ENCODE measurements around the gene PARP4.
"Not testable (repeated sequence)": the region's sequence is repeated elsewhere in the genome, so short reads cannot be mapped to it uniquely, and the experiment has no call there.

PARP4 gene

DNA sequence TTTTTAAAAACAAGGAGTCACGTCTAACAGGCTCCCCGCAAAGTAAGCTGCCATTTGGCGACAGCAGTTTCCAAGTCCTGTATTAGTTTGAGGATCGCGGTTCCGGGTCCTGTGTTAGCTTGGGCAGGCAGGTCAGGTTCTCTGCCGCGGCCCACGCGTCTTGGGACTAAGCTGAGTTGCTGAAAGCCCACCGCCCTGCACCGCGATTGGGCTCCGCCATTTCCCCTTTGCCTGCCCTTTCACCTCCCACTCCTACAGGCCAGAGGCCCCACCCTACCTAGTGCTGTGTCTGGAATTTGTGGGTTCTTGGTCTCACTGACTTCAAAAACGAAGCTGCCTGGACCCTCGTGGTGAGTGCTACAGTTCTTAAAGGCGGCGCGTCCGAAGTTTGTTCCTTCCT is 6.8 kb downstream of the PARP4 start:
- DNase-seq: no peak

- no peak for DNase-seq
Measured at GRCh38 chr13:24505256-24505655, 7.3 kb downstream of the PARP4 start.

DNA sequence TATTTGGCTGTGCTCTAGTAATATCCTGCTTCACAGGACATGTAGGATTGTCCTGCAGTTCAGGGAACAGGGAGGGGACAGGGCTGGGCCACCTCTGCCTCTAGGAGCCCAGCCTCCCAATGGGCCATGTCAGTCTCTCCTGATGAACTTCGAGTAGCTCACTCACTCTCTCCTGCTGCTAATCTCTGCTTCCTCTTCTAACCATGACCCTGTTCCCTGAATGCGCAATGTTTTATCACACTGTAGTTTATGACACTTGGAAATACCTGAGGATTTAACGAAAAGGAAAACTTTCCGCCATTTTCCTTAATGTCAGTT is 9.2 kb downstream of the PARP4 start:
- DNase-seq: no peak

DNA sequence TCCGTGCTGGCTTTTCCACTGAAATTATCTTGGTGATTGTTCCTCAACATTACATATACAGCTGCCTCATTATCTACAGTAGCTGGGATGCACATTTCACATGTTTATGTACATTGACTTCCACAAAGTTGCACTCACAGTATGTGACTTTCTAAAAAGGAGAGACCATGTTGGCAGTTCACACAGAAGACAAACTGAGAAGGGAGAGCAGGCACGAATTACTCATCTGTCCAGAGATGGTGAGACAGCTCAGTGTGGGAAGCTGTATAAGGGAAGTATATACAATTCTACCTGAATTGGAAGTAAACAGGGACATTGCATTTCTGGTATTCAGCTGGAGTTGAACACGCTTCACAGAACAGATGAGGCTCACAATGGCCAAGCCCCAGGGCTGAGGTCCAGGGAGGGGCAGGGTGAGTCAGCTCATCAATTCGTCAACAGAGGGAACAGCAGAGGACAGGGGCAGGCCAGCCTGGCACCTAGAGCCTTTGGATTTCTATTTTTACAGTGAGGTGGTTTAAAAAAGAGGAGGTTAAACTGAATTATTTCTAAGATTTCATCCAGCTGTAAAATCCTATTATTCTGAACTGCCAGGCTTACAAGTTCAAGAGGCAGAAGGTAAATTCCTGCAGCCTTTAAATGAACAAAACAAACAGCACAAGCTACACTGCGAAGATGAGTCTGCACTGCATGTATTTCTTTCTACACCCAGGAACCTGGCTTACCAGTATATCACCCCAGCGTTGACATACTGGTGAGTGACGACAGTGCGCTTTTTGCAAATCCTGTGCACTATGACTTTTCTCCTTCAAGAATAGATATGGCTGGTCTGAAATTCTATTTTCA is 9.8 kb downstream of the PARP4 start:
- peak in 1 of 2 donors; percentile 13 for DNase-seq

DNA sequence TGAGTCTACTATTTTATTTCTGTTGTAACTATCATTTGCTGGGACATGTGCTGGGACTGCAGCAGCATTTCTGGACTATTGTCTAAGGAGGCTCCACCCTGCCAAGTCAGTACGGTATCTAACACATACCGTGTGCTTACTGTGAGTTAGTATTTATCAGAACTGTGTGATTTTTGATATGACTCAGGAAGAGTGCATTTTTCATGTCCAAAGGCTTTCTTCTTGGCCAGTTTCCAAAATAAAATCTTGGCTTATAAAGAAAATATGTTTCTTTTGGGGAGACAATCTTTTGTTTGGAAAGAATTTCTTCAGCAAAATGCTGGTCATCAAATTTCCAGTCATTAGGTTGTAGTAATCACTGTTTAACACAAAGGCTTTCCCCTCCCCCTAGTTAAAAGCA is 11.6 kb downstream of the PARP4 start:
- no peak for DNase-seq

DNA sequence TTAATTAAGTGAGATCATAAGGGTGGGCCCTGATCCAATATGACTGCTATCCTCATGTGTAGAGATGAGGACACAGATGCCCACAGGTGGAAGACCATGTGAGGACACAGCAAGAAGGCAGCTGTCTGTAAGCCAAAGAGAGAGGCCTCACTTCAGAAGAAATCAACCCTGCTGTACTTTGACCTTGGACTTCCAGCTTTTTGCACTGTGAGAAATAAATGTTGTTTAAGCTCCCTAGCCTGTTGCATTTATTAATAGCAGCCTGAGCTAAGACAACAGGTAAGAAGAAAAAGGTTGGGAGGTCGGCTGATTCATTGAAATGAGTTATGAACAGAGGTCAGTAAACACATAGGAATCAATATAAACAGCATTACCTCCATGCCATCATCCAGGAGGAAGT is 14.8 kb downstream of the PARP4 start:
- no peak for DNase-seq

- not testable (repeated sequence) for DNase-seq
Measured at GRCh38 chr13:24496295-24496694, 16.3 kb downstream of the PARP4 start.

GRCh38 chr13:24495151-24495729 is 17.3 kb downstream of the PARP4 start:
- no peak for DNase-seq

- no peak for DNase-seq
Measured at GRCh38 chr13:24493356-24493755, 19.2 kb downstream of the PARP4 start.

DNA sequence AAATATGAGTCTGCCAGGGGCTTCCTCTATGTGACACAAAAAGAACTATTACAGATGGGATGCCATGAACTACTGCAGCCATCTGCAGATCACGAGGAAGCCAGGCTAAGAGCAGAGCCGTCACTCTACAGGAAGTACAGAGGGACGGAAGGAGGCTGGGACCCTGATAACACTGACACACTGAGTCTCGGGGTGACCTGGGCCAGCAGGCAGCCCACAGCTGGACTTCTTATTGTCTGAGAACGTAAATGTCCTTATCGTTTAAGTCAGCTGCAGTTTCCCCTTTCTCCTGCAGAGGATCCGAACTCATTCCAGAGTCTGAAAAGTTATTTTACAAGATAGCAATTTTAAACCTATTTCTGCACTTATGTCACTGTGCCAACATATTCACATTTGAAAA is 20.7 kb downstream of the PARP4 start:
- no peak for DNase-seq

DNA sequence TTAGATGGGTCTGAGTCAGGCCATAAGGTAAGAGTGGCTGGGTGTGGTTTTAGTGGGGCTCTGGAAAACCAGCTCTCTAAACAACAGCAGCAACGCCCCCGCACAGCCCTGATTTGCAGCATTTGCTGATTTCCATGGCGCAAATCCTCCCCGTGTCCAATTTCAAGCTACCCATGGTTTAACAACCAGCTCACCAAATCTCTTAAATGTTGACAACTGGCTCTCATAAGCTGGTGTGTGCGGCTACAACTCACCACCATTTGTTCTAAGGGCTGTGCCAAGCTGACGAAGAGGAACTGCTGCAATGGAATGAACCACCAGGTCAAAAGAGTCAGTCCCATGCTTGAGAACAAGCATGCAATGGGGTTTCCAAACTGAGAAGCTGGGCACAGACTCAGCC is 22.9 kb downstream of the PARP4 start:
- no peak for DNase-seq

DNA sequence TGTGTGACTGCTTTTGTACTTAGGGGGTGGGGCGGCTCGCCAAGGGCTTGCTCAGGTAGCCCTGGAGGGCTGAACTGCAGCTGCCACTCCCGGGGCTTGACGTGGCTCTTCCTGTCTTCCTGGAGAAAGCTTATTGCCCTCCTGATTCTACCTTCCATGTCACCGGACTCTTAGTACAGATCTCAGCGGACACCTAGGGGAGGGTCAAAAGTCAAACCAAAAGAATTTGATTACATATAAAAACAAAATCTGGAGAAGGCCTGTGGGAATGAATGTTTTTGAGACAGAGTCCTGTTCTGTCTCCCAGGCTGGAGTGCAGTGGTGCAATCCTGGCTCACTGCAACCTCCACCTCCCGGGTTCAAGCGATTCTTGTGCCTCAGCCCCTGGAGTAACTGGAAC is 24.5 kb downstream of the PARP4 start:
- not testable (repeated sequence) for DNase-seq

GRCh38 chr13:24486017-24486657 is 26.4 kb downstream of the PARP4 start:
- DNase-seq: not testable (repeated sequence)

GRCh38 chr13:24473686-24474085 is 38.9 kb downstream of the PARP4 start:
- DNase-seq: no peak

GRCh38 chr13:24472129-24472528 is 40.4 kb downstream of the PARP4 start:
- not testable (repeated sequence) for DNase-seq

GRCh38 chr13:24463078-24463477 is 49.5 kb downstream of the PARP4 start:
- no peak for DNase-seq

DNA sequence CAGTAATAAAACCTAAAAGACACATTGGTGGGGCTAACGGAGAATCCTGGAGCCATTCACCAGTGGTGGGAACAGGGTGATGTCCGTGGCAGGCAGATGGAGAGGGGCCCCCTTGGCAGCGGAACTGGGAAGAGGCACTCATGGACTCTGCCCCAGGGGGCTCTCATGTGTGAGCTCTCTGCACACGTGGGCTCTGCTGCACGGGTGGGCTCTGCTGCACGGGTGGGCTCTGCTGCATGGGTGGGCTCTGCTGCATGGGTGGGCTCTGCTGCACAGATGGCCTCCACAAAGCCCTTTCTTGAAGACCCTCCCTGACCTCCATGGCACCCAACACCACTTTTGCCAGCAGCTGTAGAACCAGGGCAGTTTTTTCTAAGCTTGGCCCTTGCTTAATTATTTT is 52.3 kb downstream of the PARP4 start:
- DNase-seq: no peak

- DNase-seq: no peak
Measured at GRCh38 chr13:24459726-24460125, 52.9 kb downstream of the PARP4 start.

- DNase-seq: no peak
Measured at GRCh38 chr13:24459234-24459633, 53.3 kb downstream of the PARP4 start.

DNA sequence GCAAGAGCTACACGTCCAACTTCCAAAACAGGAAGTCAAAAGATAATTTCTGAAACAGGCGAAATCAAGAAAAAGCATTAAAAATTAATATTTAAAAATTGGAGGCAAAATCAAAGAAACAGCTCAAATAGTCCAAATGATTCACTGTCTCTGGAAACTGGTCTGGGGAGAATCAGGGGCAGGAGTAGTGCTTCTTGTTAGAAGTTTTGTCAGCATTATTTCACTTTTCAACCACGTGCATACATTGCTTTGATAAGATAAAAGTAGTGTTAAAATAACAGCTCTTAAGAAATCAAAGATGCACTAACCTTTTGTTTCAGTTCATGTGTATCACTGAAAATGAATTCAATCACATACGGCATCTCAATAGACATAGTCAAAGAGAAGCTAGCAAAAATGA is 53.8 kb downstream of the PARP4 start:
- DNase-seq: no peak

DNA sequence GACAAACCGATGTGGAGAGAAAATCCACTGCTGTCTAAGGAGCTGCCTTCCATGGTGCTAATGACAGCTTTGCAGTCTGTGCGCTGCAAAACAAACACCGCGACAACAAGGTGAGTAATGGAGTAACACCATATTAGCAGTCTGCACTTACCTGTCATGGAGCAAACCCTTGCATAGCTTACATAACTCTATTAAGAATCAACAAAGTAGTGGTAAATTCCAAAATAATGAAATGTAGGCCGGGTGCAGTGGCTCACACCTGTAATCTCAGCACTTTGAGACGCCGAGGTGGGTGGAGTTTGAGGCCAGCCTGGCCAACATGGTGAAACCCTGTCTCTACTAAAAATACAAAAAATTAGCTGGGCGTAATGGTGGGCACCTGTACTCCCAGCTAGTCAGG is 56.2 kb downstream of the PARP4 start:
- no peak for DNase-seq

DNA sequence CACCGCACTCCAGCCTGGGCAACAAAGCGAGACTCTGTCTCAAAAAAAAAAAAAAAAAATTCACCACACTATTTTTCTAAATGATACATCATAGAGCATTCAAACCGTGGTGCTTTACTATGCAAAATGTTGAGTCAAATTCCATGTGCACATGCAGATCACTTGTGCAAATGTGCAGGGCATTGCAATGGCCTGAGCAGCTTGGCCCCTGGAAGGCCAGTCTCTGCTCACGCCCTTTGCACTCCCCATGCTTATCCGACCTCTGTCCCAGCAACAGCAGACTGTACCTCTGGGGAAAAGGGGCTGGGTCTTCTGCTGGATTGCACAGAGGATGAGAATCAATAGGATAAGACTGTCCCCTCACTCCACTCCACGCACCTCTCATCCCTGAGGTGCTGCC is 58.5 kb downstream of the PARP4 start:
- no peak for DNase-seq

- no peak for DNase-seq
Measured at GRCh38 chr13:24452044-24452443, 60.5 kb downstream of the PARP4 start.

DNA sequence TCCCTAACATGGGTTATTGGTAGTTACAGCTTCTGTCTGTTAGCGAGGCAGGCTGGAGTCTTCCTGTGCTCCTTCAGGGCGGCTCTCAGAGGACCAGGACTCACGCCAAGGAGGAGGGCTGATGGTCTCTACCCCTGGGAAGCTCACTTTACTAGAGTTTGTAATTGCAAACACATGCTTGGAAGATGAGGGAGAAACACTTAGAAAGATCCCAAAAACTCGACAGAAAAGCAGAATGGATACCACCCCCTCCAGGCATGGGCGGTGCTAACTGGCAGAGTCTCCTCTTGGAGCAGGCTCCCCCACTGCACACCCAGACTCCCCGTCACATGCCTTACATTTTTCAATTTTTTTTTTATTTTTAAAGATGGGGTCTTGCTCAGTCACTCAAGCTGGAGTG is 62.0 kb downstream of the PARP4 start:
- DNase-seq: no peak

All from hippocampal formation (tissue), 2 donors.